NCI-H1092 treated with DMSO at 0.1 percent for 48 hours (cell line): ENCODE measurements around the gene RAPGEF2.
A peak's percentile ranks its signal among the peaks of the same experiment; 100 is the strongest.
"Not testable (repeated sequence)": the region's sequence is repeated elsewhere in the genome, so short reads cannot be mapped to it uniquely, and the experiment has no call there.

Experiments
- DNase-seq: peaks from one replicate; lab custom pipeline; 2025; lab: John Stamatoyannopoulos, UW

Gene RAPGEF2

GRCh38 chr4:159102622-159103383, at the start of gene RAPGEF2:
RAPGEF2 (plus strand) TSS chr4:159103079; CDS start chr4:159104163, 1,084 bp downstream.
- DNase-seq: peak; percentile 94

GRCh38 chr4:159055833-159056232, 47.0 kb upstream of the RAPGEF2 start:
- no peak for DNase-seq

- DNase-seq: no peak
Measured at GRCh38 chr4:159060161-159060560, 42.7 kb upstream of the RAPGEF2 start.

GRCh38 chr4:159062381-159062780, 40.5 kb upstream of the RAPGEF2 start:
- DNase-seq: no peak

- no peak for DNase-seq
Measured at GRCh38 chr4:159065513-159066240, 37.2 kb upstream of the RAPGEF2 start.

- not testable (repeated sequence) for DNase-seq
Measured at GRCh38 chr4:159068139-159068538, 34.7 kb upstream of the RAPGEF2 start.

GRCh38 chr4:159069922-159070321, 33.0 kb upstream of the RAPGEF2 start:
- DNase-seq: no peak

GRCh38 chr4:159070742-159071141, 32.1 kb upstream of the RAPGEF2 start:
- no peak for DNase-seq

- no peak for DNase-seq
Measured at GRCh38 chr4:159071178-159071968, 31.5 kb upstream of the RAPGEF2 start.

GRCh38 chr4:159071969-159072765, 30.7 kb upstream of the RAPGEF2 start:
- no peak for DNase-seq

GRCh38 chr4:159075531-159075932, 27.3 kb upstream of the RAPGEF2 start:
- DNase-seq: no peak

- DNase-seq: not testable (repeated sequence)
Measured at GRCh38 chr4:159077018-159077417, 25.9 kb upstream of the RAPGEF2 start.

GRCh38 chr4:159077702-159078495, 25.0 kb upstream of the RAPGEF2 start:
- no peak for DNase-seq

GRCh38 chr4:159079074-159079473, 23.8 kb upstream of the RAPGEF2 start:
- no peak for DNase-seq

GRCh38 chr4:159086606-159087005, 16.3 kb upstream of the RAPGEF2 start:
- DNase-seq: no peak

GRCh38 chr4:159090255-159090654, 12.6 kb upstream of the RAPGEF2 start:
- no peak for DNase-seq

- not testable (repeated sequence) for DNase-seq
Measured at GRCh38 chr4:159094156-159094555, 8.7 kb upstream of the RAPGEF2 start.

- no peak for DNase-seq
Measured at GRCh38 chr4:159096434-159096833, 6.4 kb upstream of the RAPGEF2 start.

GRCh38 chr4:159097144-159097543, 5.7 kb upstream of the RAPGEF2 start:
- DNase-seq: no peak

GRCh38 chr4:159097785-159098184, 5.1 kb upstream of the RAPGEF2 start:
- DNase-seq: no peak
